Measurements from ENCODE around the gene SPC24. TPM values are rescaled to one million over a fixed set of nuclear protein-coding genes. Genes with fewer than 3 reads are reported as not detected.
A peak's percentile ranks its signal among the peaks of the same experiment; 100 is the strongest.

Gene SPC24
- total and polyA plus RNA-seq, 2 experiments from 2014 or later: 8.8 to 11.5 TPM

- no peaks in the 10 kb centered on the region for H3K9me2 ChIP-seq (replicated peaks; ENCODE audit: insufficient read depth)
- peak; percentile 68 for DNase-seq (ENCODE audit: low spot score)
- H3K27me3 ChIP-seq: no peaks in the 10 kb centered on the region
- H3K36me3 ChIP-seq (replicated peaks; ENCODE audit: insufficient read depth, low read depth): no peaks in the 10 kb centered on the region
- H3K4me2 ChIP-seq: peak overlapping the region; percentile 98
- TF ChIP-seq CTCF (IDR thresholded peaks at IDR 0.05; ENCODE audit: poor library complexity) (no peak), EZH2phosphoT487 (IDR thresholded peaks at IDR 0.05; ENCODE audit: low read depth, severe bottlenecking, unreplicated experiment) (no peak), EZH2 (IDR thresholded peaks at IDR 0.05; ENCODE audit: borderline replicate concordance) (no peak)
- H3K27ac ChIP-seq: peak overlapping the region; percentile 93
- no peak overlapping the region for H2AFZ ChIP-seq
- H3K4me1 ChIP-seq (ENCODE audit: insufficient read depth): peaks cover 30% of the 10 kb centered on the region
- peaks cover 61% of the 10 kb centered on the region for H3K79me2 ChIP-seq
- no peaks in the 10 kb centered on the region for H4K20me1 ChIP-seq (ENCODE audit: insufficient read depth, poor library complexity, severe bottlenecking)
- WGBS (ENCODE audit: low lambda C conversion rate, missing lambda C conversion rate): 44% methylated on average over 14 of the region's 20 CpGs
- no peaks in the 10 kb centered on the region for H3K9me3 ChIP-seq (ENCODE audit: low read depth)
- no peak overlapping the region for H3K4me3 ChIP-seq
These were observed 39.3 kb upstream of the SPC24 start for GRCh38 chr19:11194656-11195558.

GRCh38 chr19:11194173-11194572, 38.6 kb upstream of the SPC24 start:
- H3K9me3 ChIP-seq (ENCODE audit: low read depth): no peaks in the 10 kb centered on the region
- no peaks in the 10 kb centered on the region for H3K36me3 ChIP-seq (replicated peaks; ENCODE audit: insufficient read depth, low read depth)
- no peak for DNase-seq (ENCODE audit: low spot score)
- H3K9me2 ChIP-seq (replicated peaks; ENCODE audit: insufficient read depth): no peaks in the 10 kb centered on the region
- WGBS (ENCODE audit: low lambda C conversion rate, missing lambda C conversion rate): 60% methylated on average over 8 of the region's 8 CpGs
- no peak overlapping the region for H3K4me3 ChIP-seq
- H3K27me3 ChIP-seq: no peaks in the 10 kb centered on the region
- H3K4me2 ChIP-seq: peak overlapping the region; percentile 98
- peaks cover 61% of the 10 kb centered on the region for H3K79me2 ChIP-seq
- no peak overlapping the region for H2AFZ ChIP-seq
- H3K27ac ChIP-seq: peak overlapping the region; percentile 93
- H3K4me1 ChIP-seq (ENCODE audit: insufficient read depth): peaks cover 33% of the 10 kb centered on the region
- TF ChIP-seq CTCF (IDR thresholded peaks at IDR 0.05; ENCODE audit: poor library complexity) (no peak), EZH2phosphoT487 (IDR thresholded peaks at IDR 0.05; ENCODE audit: low read depth, severe bottlenecking, unreplicated experiment) (no peak), EZH2 (IDR thresholded peaks at IDR 0.05; ENCODE audit: borderline replicate concordance) (no peak)
- no peaks in the 10 kb centered on the region for H4K20me1 ChIP-seq (ENCODE audit: insufficient read depth, poor library complexity, severe bottlenecking)

- no peaks in the 10 kb centered on the region for H3K9me2 ChIP-seq (replicated peaks; ENCODE audit: insufficient read depth)
- H2AFZ ChIP-seq: no peak overlapping the region
- H3K9me3 ChIP-seq (ENCODE audit: low read depth): no peaks in the 10 kb centered on the region
- WGBS (ENCODE audit: low lambda C conversion rate, missing lambda C conversion rate): 97% methylated on average over 56 of the region's 68 CpGs
- H4K20me1 ChIP-seq (ENCODE audit: insufficient read depth, poor library complexity, severe bottlenecking): no peaks in the 10 kb centered on the region
- no peak overlapping the region for H3K4me3 ChIP-seq
- H3K4me2 ChIP-seq: no peak overlapping the region
- no peak for DNase-seq (ENCODE audit: low spot score)
- TF ChIP-seq CTCF (IDR thresholded peaks at IDR 0.05; ENCODE audit: poor library complexity) (no peak), EZH2phosphoT487 (IDR thresholded peaks at IDR 0.05; ENCODE audit: low read depth, severe bottlenecking, unreplicated experiment) (no peak), EZH2 (IDR thresholded peaks at IDR 0.05; ENCODE audit: borderline replicate concordance) (no peak)
- H3K4me1 ChIP-seq (ENCODE audit: insufficient read depth): peaks cover 30% of the 10 kb centered on the region
- no peaks in the 10 kb centered on the region for H3K36me3 ChIP-seq (replicated peaks; ENCODE audit: insufficient read depth, low read depth)
- no peaks in the 10 kb centered on the region for H3K27me3 ChIP-seq
- H3K27ac ChIP-seq: no peak overlapping the region
- peaks cover 61% of the 10 kb centered on the region for H3K79me2 ChIP-seq
These were observed 37.7 kb upstream of the SPC24 start for GRCh38 chr19:11192957-11193939.
